Type B pancreatic cell (in vitro differentiated cells): ENCODE data around the gene ABCG1. TPM values are rescaled to one million over a fixed set of nuclear protein-coding genes. Genes with fewer than 3 reads are reported as not detected.
A peak's percentile ranks its signal among the peaks of the same experiment; 100 is the strongest.

Experiments
- DNase-seq: peaks from one replicate; pipeline ENCODE4 v3.0.0; 2021; ENCODE audit warnings: mixed read lengths; ENCODE audit not compliant: unreplicated experiment; ENCODE audit errors: extremely low spot score
- H3K27ac Mint-ChIP-seq: 2 replicates; pipeline ENCODE4 v1.8.0; 2021; ENCODE audit warnings: mild to moderate bottlenecking, mixed read lengths
- H3K27me3 Mint-ChIP-seq: 2 replicates; pipeline ENCODE4 v1.8.0; 2021; ENCODE audit warnings: mixed read lengths
- H3K36me3 Mint-ChIP-seq: 2 replicates; pipeline ENCODE4 v1.8.0; 2021; ENCODE audit warnings: mixed read lengths
- H3K4me1 Mint-ChIP-seq: one replicate; pipeline ENCODE4 v1.8.0; 2021; ENCODE audit warnings: mixed read lengths; ENCODE audit not compliant: unreplicated experiment
- H3K4me3 Mint-ChIP-seq: 2 replicates; pipeline ENCODE4 v1.8.0; 2021; ENCODE audit warnings: mild to moderate bottlenecking, mixed read lengths
- H3K9me3 Mint-ChIP-seq: 2 replicates; pipeline ENCODE4 v1.8.0; 2021; ENCODE audit warnings: mixed read lengths
- CTCF ChIP-seq: fragments of 200-600 bp; sonication (generic); conservative IDR thresholded peaks from 2 replicates; pipeline ENCODE4 v1.5.0; 2021; ENCODE audit warnings: antibody characterized with exemption, mild to moderate bottlenecking
- total RNA-seq: library from RNA; stranded (reverse); gene quantifications from 2 replicates; pipeline ENCODE4 v1.2.1, GENCODE V29; 2021; ENCODE audit warnings: low replicate concordance

Gene ABCG1
- total RNA-seq, 1 donor from 2014 or later: 6.2 TPM

GRCh38 chr21:42313501-42313969 lies 94.6 kb downstream of the ABCG1 start:
- peak; percentile 42 for DNase-seq
- Mint-ChIP-seq H3K36me3 (no peaks in the 10 kb centered on the region), H3K4me1 (peaks cover 20% of the 10 kb centered on the region), H3K9me3 (no peaks in the 10 kb centered on the region), H3K27ac (no peak overlapping the region), H3K27me3 (peaks cover 4% of the 10 kb centered on the region), H3K4me3 (peak overlapping the region; percentile 2)
- no peak for TF ChIP-seq CTCF

- TF ChIP-seq CTCF: no peak
- Mint-ChIP-seq H3K4me1 (peaks cover 20% of the 10 kb centered on the region), H3K27ac (no peak overlapping the region), H3K4me3 (no peak overlapping the region), H3K9me3 (no peaks in the 10 kb centered on the region), H3K36me3 (no peaks in the 10 kb centered on the region), H3K27me3 (peaks cover 4% of the 10 kb centered on the region)
- DNase-seq: no peak
These were observed 95.8 kb downstream of the ABCG1 start for GRCh38 chr21:42314616-42315295.

GRCh38 chr21:42315296-42315891 lies 96.5 kb downstream of the ABCG1 start, which contains the start of gene TFF3:
TSS of gene TFF3 (minus strand) at chr21:42315409. CDS start at chr21:42315374, 35 bp downstream.
- no peak within 1 kb of the TSS for H3K4me3 Mint-ChIP-seq

GRCh38 chr21:42316891-42317290 lies 98.0 kb downstream of the ABCG1 start:
- DNase-seq: peak; percentile 60
- no peak for TF ChIP-seq CTCF
- Mint-ChIP-seq H3K9me3 (no peaks in the 10 kb centered on the region), H3K36me3 (no peaks in the 10 kb centered on the region), H3K4me1 (peaks cover 16% of the 10 kb centered on the region), H3K27ac (no peak overlapping the region), H3K27me3 (no peaks in the 10 kb centered on the region), H3K4me3 (no peak overlapping the region)

More at GRCh38 chr21:42315296-42315891, 96.5 kb downstream of the ABCG1 start, which contains the start of gene TFF3:
- Mint-ChIP-seq H3K9me3 (no peaks in the 10 kb centered on the region), H3K27ac (peak within 1 kb of the TSS; percentile 77), H3K36me3 (no peaks in the 10 kb centered on the region), H3K4me1 (peaks cover 16% of the 10 kb centered on the region), H3K27me3 (peaks cover under 1% of the 10 kb centered on the region)
- TF ChIP-seq CTCF: no peak
- DNase-seq: peak; percentile 65

- Mint-ChIP-seq H3K27ac (no peak overlapping the region), H3K27me3 (no peaks in the 10 kb centered on the region), H3K4me3 (no peak overlapping the region), H3K9me3 (no peaks in the 10 kb centered on the region), H3K36me3 (no peaks in the 10 kb centered on the region), H3K4me1 (peaks cover 16% of the 10 kb centered on the region)
- peak; percentile 48 for DNase-seq
- no peak for TF ChIP-seq CTCF
These were observed 98.4 kb downstream of the ABCG1 start for GRCh38 chr21:42317341-42317741.
